Chondrocyte (in vitro differentiated cells): ENCODE results near the gene DMD. TPM values are rescaled to one million over a fixed set of nuclear protein-coding genes. Genes with fewer than 3 reads are reported as not detected.
A peak's percentile ranks its signal among the peaks of the same experiment; 100 is the strongest.

Source experiments
- DNase-seq: peaks from one replicate; pipeline ENCODE4 v3.0.0; 2021; ENCODE audit warnings: mixed read lengths, low spot score
- H3K27ac Mint-ChIP-seq: one replicate; pipeline ENCODE4 v1.8.0; 2021; ENCODE audit warnings: mild to moderate bottlenecking, moderate library complexity, mixed read lengths; ENCODE audit not compliant: unreplicated experiment
- H3K27me3 Mint-ChIP-seq: 2 replicates; pipeline ENCODE4 v1.8.0; 2021; ENCODE audit warnings: low read depth, mixed read lengths
- H3K36me3 Mint-ChIP-seq: 2 replicates; pipeline ENCODE4 v1.8.0; 2021; ENCODE audit warnings: low read depth, mixed read lengths
- H3K4me1 Mint-ChIP-seq: 2 replicates; pipeline ENCODE4 v1.8.0; 2021; ENCODE audit warnings: low read depth, mild to moderate bottlenecking, mixed read lengths
- H3K4me3 Mint-ChIP-seq: one replicate; pipeline ENCODE4 v1.8.0; 2021; ENCODE audit warnings: mild to moderate bottlenecking, moderate library complexity, mixed read lengths; ENCODE audit not compliant: unreplicated experiment
- H3K9me3 Mint-ChIP-seq: 2 replicates; pipeline ENCODE4 v1.8.0; 2021; ENCODE audit warnings: low read depth, mixed read lengths
- CTCF ChIP-seq: fragments of 200-600 bp; sonication (generic); IDR thresholded peaks from 2 replicates; pipeline ENCODE4 v1.5.0; 2021; ENCODE audit warnings: antibody characterized with exemption, mild to moderate bottlenecking, moderate library complexity
- total RNA-seq: library from RNA; stranded (reverse); gene quantifications from 3 replicates; pipeline ENCODE4 v1.2.1, GENCODE V29; 2021

DMD gene
- total RNA-seq, 1 donor from 2014 or later, result 201 TPM

GRCh38 chrX:32489125-32489524, 722.2 kb downstream of the DMD start:
- Mint-ChIP-seq H3K4me3 (no peak overlapping the region), H3K27ac (no peak overlapping the region), H3K27me3 (no peaks in the 10 kb centered on the region), H3K9me3 (no peaks in the 10 kb centered on the region), H3K4me1 (no peaks in the 10 kb centered on the region), H3K36me3 (peaks cover 1% of the 10 kb centered on the region)
- no peak for DNase-seq
- TF ChIP-seq CTCF, result no peak

GRCh38 chrX:32483534-32484136, 727.7 kb downstream of the DMD start:
- H3K4me1 Mint-ChIP-seq, result no peaks in the 10 kb centered on the region
- no peaks in the 10 kb centered on the region for H3K9me3 Mint-ChIP-seq
- H3K27me3 Mint-ChIP-seq, result no peaks in the 10 kb centered on the region
- peak; percentile 79 for TF ChIP-seq CTCF
- no peak overlapping the region for H3K4me3 Mint-ChIP-seq
- H3K27ac Mint-ChIP-seq, result no peak overlapping the region
- no peak for DNase-seq
- H3K36me3 Mint-ChIP-seq, result no peaks in the 10 kb centered on the region

- Mint-ChIP-seq H3K27me3 (no peaks in the 10 kb centered on the region), H3K36me3 (peaks cover 2% of the 10 kb centered on the region), H3K4me3 (no peak overlapping the region), H3K4me1 (no peaks in the 10 kb centered on the region), H3K9me3 (peaks cover 6% of the 10 kb centered on the region), H3K27ac (no peak overlapping the region)
- TF ChIP-seq CTCF, result no peak
- no peak for DNase-seq
Observed at GRCh38 chrX:32480019-32480418, 731.3 kb downstream of the DMD start.

GRCh38 chrX:32472364-32472763, 739.0 kb downstream of the DMD start:
- no peak for DNase-seq
- Mint-ChIP-seq H3K27ac (no peak overlapping the region), H3K4me1 (no peaks in the 10 kb centered on the region), H3K27me3 (no peaks in the 10 kb centered on the region), H3K4me3 (no peak overlapping the region), H3K36me3 (peaks cover 2% of the 10 kb centered on the region), H3K9me3 (peaks cover 8% of the 10 kb centered on the region)
- TF ChIP-seq CTCF, result no peak

- DNase-seq, result no peak
- Mint-ChIP-seq H3K4me3 (no peak overlapping the region), H3K27ac (no peak overlapping the region), H3K9me3 (no peaks in the 10 kb centered on the region), H3K4me1 (peaks cover 5% of the 10 kb centered on the region), H3K27me3 (no peaks in the 10 kb centered on the region), H3K36me3 (peaks cover 4% of the 10 kb centered on the region)
- no peak for TF ChIP-seq CTCF
Observed at GRCh38 chrX:32455704-32456103, 755.6 kb downstream of the DMD start.
